Stimulated activated naive CD8-positive, alpha-beta T cell treated with anti-CD3 and anti-CD28 coated beads, Interleukin-15, amount 100 ng/mL, for 72 hours (primary cell): ENCODE measurements around the gene TSPAN11.
"Not testable (repeated sequence)": the region's sequence is repeated elsewhere in the genome, so short reads cannot be mapped to it uniquely, and the experiment has no call there.

Experiments used
- ATAC-seq: fragments of 150-1000 bp; cut with Tn5 transposase; 2 replicates; pipeline ENCODE4 v1.10.0; 2021; ENCODE audit warnings: mild to moderate bottlenecking, moderate library complexity
- DNase-seq, 2 donors: peaks; one replicate each; pipeline ENCODE4 v3.0.0; 2021 to 2022
- H3K27ac Mint-ChIP-seq, 2 donors: one replicate each; pipeline ENCODE4 v1.8.0; 2022; ENCODE audit warnings: mild to moderate bottlenecking in 2 of 2, mixed read lengths in 2 of 2, moderate library complexity in 2 of 2
- H3K27me3 Mint-ChIP-seq: one replicate; pipeline ENCODE4 v1.8.0; 2022; ENCODE audit warnings: mixed read lengths
- H3K4me1 Mint-ChIP-seq: one replicate; pipeline ENCODE4 v1.8.0; 2022; ENCODE audit warnings: mild to moderate bottlenecking, mixed read lengths
- H3K4me3 Mint-ChIP-seq, 2 donors: one replicate each; pipeline ENCODE4 v1.8.0; 2022; ENCODE audit warnings: mild to moderate bottlenecking in 2 of 2, mixed read lengths in 2 of 2, moderate library complexity in 1 of 2
- H3K9me3 Mint-ChIP-seq, 2 donors: one replicate each; pipeline ENCODE4 v1.8.0; 2022; ENCODE audit warnings: mixed read lengths in 2 of 2

TSPAN11 gene

DNA sequence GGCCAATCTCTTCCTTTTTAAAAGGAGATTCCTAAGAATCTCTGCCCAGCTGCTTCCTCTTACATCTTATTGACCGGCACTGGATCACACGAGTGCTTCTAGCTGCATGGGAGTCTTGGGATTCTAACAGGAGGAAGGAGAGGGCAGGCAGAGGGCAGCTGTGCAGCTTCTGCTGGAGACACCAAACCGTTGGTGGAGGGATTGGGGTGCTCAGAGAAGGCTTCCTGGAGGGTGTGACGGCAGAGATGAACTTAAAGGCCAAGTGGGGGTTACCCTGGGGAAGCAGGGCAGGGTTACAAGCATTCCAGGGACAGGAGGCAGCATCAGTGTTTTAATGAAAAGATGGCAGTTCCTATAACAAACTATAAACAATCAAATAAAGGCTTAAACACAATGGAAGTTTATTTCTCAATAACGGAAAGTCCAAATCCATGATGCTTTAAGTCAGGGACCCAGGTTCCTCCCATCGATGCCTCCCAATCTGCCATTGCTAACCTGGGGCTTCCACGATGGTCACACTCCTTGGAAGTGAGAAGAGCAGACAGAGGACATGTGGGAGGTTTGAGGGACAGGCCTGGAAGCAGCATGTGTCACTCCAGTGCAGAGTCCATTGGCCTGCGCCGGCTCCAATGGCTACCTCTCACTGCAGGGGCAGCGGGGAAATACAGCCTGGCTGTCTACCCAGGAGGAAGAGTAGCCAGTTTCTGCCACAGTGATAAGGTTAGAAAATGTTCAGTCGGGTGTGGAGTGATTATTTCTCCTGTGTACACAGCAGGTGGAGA is 94.0 kb downstream of the TSPAN11 start:
- no peak for ATAC-seq
- peaks cover 7% of the 10 kb centered on the region for H3K27me3 Mint-ChIP-seq
- no peak overlapping the region for H3K4me3 Mint-ChIP-seq
- no peaks in the 10 kb centered on the region for H3K4me1 Mint-ChIP-seq
- no peak overlapping the region for H3K27ac Mint-ChIP-seq
- no peak for DNase-seq
- H3K9me3 Mint-ChIP-seq = no peaks in the 10 kb centered on the region

DNA sequence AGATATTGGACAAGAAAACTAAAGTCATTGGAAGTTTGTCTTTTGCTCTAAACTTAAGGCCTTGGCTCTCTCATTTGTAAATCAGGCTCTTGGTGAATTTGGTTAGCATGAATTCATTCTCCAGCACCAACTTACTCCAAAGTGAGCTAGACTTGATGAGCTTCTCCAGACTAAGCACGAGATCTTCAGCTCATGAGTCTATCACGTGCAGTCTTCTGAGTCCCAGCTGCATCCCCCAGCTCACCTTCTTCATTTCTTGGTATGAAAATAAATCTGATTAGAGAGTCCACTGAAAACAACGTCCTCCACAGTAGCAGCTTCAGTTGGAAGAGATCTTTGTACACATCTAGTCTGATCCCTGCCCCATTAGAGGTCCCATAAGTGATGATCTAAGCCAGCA is 94.6 kb downstream of the TSPAN11 start:
- Mint-ChIP-seq H3K4me3 (no peak overlapping the region), H3K27me3 (peaks cover 7% of the 10 kb centered on the region), H3K4me1 (no peaks in the 10 kb centered on the region), H3K27ac (no peak overlapping the region), H3K9me3 (no peaks in the 10 kb centered on the region)
- DNase-seq (no peak), ATAC-seq (no peak)

DNA sequence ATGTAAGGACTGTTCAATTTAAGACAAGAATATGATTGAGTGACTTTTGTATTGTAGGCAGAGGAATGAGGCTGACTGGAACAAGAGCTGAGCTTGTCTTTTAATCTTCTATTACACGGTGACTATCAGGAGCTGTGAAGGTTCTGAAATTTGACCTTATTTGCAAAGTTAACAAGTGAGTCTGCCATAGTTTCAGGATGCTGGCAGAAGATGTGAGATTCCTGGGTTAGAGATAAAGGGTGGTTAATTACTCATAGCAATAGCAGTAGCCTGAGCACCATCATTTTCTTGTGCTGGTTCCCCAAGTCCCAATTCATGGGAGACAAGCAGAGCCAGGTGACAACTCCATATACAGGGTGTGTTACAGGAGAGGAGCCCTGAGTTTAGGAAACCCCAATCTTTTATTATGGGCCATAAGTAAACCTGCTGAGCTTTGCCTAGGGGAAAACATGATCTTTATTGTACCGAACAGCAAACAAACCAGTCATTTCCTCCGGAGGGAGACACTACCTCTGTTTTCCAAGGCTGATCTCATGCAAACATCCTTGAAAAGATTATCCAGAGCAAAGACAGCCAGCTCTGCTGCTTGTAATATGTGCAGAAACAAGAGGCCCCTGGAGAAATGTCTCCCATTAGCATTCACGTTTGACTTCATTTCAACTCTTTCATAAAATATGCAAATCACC is 95.4 kb downstream of the TSPAN11 start:
- no peaks in the 10 kb centered on the region for H3K9me3 Mint-ChIP-seq
- no peaks in the 10 kb centered on the region for H3K4me1 Mint-ChIP-seq
- no peak overlapping the region for H3K27ac Mint-ChIP-seq
- no peak overlapping the region for H3K4me3 Mint-ChIP-seq
- no peak for DNase-seq
- no peak for ATAC-seq
- peaks cover 7% of the 10 kb centered on the region for H3K27me3 Mint-ChIP-seq

DNA sequence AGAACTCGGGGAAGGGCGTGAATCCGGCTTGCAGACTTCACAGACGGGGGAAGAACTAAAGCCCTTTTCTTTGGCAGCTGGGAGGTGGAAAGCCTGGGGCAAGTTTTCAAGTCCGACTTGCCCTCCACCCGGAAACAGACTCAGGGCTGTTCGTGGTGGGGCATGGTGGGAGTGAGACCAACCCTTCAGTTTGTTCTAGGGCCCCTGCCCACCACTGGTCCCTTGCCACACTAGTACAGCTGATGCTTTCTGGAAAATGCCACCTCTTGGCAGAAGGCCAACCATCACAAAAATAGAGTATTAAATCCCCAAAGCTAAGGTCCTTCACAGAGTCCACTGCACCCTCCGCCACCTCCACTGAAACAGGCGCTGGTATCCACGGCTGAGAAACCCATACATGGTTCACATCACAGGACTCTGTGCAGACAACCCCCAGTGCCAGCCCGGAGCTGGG is 96.8 kb downstream of the TSPAN11 start:
- Mint-ChIP-seq H3K27ac (no peak overlapping the region), H3K9me3 (no peaks in the 10 kb centered on the region), H3K27me3 (peaks cover 7% of the 10 kb centered on the region), H3K4me3 (no peak overlapping the region), H3K4me1 (no peaks in the 10 kb centered on the region)
- no peak for ATAC-seq
- DNase-seq = no peak

DNA sequence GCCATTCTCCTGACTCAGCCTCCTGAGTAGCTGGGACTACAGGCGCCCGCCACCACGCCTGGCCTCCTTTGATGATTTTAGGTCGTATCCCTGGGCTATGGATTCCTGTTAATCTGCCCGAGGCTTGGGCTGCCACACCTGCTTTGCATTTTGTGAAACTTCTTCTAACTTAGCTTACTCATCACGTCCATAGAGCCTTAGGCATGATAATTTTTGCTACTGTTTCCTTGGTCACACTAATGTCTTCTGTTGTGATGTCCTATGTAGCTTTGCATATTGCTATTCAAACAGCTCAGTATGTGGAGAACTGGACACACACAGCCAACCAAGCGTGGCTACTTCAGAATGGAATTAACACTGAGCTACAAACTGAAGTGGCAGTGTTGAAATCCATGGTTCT is 99.7 kb downstream of the TSPAN11 start:
- ATAC-seq (no peak), DNase-seq (no peak)
- H3K4me3 Mint-ChIP-seq = no peak overlapping the region
- no peaks in the 10 kb centered on the region for H3K27me3 Mint-ChIP-seq
- H3K9me3 Mint-ChIP-seq = no peaks in the 10 kb centered on the region
- H3K27ac Mint-ChIP-seq = no peak overlapping the region
- H3K4me1 Mint-ChIP-seq = no peaks in the 10 kb centered on the region

DNA sequence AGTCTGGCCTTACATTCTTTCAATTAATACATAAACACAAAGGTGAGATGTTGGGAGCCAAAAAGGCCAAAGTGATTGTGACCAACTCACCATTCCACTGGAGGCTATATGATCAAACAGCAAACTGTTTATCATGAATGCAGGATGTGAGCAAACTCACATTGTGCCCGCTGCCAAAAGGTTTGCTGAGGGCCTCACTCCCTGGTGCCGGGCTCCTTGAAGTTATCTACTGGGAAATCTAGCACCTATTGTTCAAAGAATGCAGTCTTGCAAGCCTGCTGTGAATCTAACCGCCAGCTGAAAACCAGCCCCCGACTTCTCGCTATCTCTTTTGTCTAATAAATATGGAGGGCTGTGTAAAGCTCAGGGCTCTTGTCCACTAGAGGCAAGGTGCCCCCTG is 100.5 kb downstream of the TSPAN11 start:
- not testable (repeated sequence) for H3K4me1 Mint-ChIP-seq, DNase-seq, H3K27ac Mint-ChIP-seq, H3K9me3 Mint-ChIP-seq, H3K27me3 Mint-ChIP-seq, ATAC-seq, H3K4me3 Mint-ChIP-seq

DNA sequence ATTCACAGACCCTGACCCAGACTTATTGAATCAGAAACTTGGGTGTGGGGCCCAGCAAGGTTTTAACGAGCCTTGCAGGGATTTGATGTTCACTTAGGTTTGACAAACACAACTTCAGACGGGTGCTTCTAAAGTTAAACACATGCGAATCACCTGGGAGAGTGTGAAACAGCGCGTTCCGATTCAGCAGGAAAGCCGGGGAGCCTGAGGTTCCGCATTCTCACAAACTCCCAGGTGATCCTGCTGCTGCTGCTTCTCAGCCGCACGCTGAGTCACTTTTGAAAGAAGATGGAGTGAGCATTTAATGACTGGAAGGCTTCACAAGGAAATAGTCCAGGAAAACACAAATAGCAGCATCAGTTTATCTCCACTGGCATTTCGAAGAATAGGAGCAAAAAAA is 102.9 kb downstream of the TSPAN11 start:
- no peaks in the 10 kb centered on the region for H3K9me3 Mint-ChIP-seq
- ATAC-seq (no peak), DNase-seq (no peak)
- peaks cover 10% of the 10 kb centered on the region for H3K27me3 Mint-ChIP-seq
- H3K4me1 Mint-ChIP-seq = no peaks in the 10 kb centered on the region
- H3K4me3 Mint-ChIP-seq = no peak overlapping the region
- no peak overlapping the region for H3K27ac Mint-ChIP-seq

DNA sequence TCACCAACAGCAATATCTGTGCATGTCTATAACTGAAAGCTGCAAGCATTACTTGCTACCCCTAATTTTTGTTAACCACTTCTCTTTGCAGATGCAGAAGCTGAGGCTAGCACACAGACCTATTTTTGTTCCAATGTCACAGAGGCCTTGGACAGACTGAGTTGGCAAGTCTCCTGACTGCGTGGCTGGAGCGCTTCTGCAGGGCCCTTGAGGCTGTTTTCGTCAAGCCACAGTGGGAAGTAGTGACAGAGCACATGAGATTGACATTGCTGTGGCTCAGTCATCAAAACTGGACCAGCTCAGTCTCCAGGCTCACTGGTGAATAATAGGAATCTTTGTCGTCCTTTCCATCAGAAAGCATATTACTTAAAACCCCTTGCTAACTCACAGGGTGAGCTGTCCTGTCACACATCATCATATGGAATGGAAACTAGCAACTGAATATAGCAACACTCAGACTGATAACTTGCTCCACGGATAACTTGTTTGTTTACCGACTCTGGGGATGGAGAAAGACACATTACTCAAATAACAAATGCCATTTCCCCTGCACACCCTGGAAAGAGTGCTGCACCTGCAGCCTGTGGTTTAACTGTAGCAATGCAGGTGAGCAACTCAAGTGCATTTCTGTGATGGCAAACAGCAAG is 103.5 kb downstream of the TSPAN11 start:
- H3K27ac Mint-ChIP-seq = no peak overlapping the region
- H3K4me1 Mint-ChIP-seq = no peaks in the 10 kb centered on the region
- H3K9me3 Mint-ChIP-seq = no peaks in the 10 kb centered on the region
- H3K4me3 Mint-ChIP-seq = no peak overlapping the region
- DNase-seq (no peak), ATAC-seq (no peak)
- peaks cover 10% of the 10 kb centered on the region for H3K27me3 Mint-ChIP-seq

DNA sequence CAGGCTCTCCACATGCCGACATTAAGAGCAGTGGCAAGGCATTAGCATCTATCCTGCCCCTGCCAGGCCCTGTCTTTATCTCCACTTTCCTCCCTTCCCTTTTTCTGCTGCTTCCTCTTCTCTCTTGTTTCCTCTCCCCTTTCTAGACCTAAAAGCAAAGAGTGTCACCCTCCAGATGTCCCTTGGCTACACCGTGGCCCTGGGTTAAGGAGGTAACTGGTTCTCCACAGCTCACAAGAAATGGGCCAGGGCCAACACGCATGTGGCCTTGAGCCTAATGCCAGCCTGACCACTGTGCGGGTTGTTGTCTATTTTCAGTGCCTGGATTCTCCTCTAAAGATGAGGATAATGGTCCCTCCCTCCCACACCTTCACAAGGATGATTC is 105.4 kb downstream of the TSPAN11 start:
- ATAC-seq (no peak), DNase-seq (no peak)
- Mint-ChIP-seq H3K9me3 (no peaks in the 10 kb centered on the region), H3K4me3 (no peak overlapping the region), H3K4me1 (no peaks in the 10 kb centered on the region), H3K27me3 (peaks cover 26% of the 10 kb centered on the region), H3K27ac (no peak overlapping the region)

DNA sequence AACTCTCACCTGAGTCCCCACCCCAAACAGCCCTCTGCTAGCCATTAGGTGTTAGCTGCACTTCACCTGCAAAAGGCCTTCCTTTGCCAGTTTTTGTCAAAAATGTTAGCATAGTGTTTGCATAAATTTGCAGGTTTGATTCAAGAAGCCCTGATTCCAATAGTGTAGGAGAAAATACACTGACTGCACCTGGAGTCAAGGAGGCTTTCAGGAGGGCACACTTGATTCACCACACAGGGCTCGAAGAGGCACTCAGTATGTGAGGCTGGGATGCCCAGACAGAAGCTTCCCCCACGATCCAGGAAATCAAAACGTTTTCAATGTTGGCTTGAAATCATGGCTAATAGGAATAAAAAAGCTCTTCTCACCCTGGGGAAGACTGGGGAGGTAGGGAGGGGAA is 106.6 kb downstream of the TSPAN11 start:
- H3K4me1 Mint-ChIP-seq = no peaks in the 10 kb centered on the region
- DNase-seq (no peak), ATAC-seq (no peak)
- peaks cover 35% of the 10 kb centered on the region for H3K27me3 Mint-ChIP-seq
- H3K9me3 Mint-ChIP-seq = no peaks in the 10 kb centered on the region
- no peak overlapping the region for H3K27ac Mint-ChIP-seq
- H3K4me3 Mint-ChIP-seq = no peak overlapping the region

DNA sequence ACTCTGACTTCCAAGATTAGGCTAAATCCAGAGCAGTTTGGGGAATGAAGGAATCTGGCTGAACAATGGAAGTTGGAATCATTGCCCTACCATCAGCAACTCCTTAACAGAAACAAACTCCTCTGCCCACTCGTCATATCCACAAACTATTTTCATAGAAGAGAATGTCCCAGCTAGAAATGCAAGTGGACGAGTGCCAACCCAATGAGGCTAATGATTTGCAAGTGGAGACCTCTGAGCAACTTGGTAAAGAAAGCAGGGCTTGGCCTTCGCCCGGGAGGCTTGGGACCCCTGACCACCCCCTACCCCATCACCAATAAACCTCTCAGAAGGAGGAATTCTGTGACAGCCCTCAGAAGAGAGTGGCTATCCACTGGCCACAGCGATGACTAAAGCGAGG is 107.1 kb downstream of the TSPAN11 start:
- DNase-seq = no peak
- Mint-ChIP-seq H3K27ac (no peak overlapping the region), H3K4me1 (no peaks in the 10 kb centered on the region), H3K4me3 (no peak overlapping the region), H3K27me3 (peaks cover 40% of the 10 kb centered on the region), H3K9me3 (no peaks in the 10 kb centered on the region)
- no peak for ATAC-seq

DNA sequence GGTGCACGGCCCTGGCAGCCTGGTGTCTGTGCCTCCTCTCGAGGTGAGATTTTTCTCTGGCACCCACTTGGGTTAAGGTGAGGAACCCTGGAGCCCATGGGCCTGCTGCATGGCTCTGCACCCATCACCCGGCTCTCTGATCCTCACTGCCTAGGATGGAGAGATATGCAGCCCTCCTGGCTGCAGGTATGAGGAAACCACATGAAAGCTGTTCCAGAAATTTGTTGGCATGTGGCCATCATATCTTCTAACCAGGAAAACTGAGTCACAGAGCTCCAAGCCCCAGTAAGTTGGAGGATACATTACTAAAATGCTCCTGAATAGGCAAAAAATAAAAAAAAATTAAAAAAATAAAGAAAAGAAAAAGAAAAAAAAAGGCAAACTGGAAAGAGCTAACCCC is 107.8 kb downstream of the TSPAN11 start:
- H3K4me1 Mint-ChIP-seq = no peaks in the 10 kb centered on the region
- H3K9me3 Mint-ChIP-seq = no peaks in the 10 kb centered on the region
- ATAC-seq (no peak), DNase-seq (no peak)
- peaks cover 47% of the 10 kb centered on the region for H3K27me3 Mint-ChIP-seq
- H3K27ac Mint-ChIP-seq = peak overlapping the region in 1 of 2 donors; percentile 23
- H3K4me3 Mint-ChIP-seq = no peak overlapping the region

DNA sequence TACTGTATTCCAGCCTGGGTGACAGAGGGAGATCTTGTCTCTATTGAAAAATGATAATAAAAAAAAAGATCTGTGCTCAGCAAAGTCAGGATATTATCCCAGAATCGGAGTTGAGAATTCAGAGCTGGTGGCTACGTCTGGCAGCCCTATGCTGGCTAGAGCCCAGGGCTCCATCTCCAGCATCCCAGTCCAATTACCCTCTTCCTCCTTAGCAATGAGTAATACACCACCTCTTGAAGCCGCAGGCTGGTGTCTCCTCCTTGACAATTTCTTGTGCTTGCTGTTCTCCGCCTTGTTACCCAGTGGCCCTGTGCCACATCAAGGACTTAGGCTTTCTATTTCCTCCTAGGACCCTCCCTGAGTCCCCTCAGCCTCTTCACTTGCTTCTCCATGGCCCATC is 108.7 kb downstream of the TSPAN11 start:
- peaks cover 47% of the 10 kb centered on the region for H3K27me3 Mint-ChIP-seq
- no peak overlapping the region for H3K4me3 Mint-ChIP-seq
- H3K27ac Mint-ChIP-seq = no peak overlapping the region
- no peaks in the 10 kb centered on the region for H3K9me3 Mint-ChIP-seq
- ATAC-seq = no peak
- H3K4me1 Mint-ChIP-seq = no peaks in the 10 kb centered on the region
- DNase-seq = no peak

DNA sequence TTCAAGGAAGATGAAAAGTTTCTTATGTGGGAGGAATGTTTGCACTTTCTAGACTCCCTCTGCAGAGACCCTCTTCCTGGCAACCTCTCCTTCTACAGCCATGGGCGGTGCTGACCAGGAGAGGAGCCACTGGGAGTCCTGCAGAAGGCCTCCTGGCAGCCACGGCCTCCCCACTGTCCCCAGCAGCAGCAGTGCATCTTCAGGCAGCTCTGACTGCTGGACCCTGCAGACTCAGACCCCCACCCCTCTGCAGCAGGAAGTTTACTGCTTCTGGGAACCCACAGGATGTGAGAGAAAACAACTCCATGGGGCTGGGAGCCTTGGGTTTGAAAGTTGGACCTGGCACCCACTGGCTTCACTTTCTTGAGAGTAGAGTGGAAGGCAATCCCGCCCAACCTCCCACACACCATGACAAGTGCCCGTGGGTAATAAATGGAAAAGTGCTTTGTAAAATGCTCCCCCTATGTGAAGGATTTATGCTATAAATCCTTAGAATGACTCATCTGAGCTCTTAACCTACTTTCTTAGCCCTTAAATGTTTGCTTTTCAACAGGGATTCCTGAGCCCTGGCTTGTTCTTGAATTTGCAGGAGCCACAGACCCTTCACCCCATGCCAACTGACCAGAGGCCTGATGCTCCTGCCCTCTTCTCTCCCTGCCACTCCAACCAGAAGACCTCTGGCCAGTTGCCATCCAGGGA is 109.6 kb downstream of the TSPAN11 start:
- no peak overlapping the region for H3K4me3 Mint-ChIP-seq
- ATAC-seq (no peak), DNase-seq (no peak)
- H3K9me3 Mint-ChIP-seq = no peaks in the 10 kb centered on the region
- no peak overlapping the region for H3K27ac Mint-ChIP-seq
- H3K4me1 Mint-ChIP-seq = no peaks in the 10 kb centered on the region
- H3K27me3 Mint-ChIP-seq = peaks cover 47% of the 10 kb centered on the region

DNA sequence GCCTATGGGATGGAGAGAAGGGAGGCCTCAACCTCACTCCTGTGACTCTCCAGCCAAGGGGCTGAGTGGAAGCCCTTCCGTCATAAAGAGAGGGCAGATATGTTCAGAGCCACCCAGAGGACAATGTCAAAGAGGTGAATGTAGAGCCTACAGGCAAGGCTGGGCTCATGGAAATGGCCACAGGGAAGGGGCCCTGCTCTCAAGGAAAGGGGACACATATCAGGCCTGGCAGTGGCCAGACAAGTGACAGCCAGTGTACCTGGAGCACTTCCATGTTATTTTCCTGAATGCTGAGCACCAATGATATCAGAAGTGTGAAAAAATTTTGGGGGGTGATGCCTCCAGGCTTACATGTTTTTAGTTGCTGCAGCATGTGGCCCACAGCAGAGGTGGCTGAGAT is 110.5 kb downstream of the TSPAN11 start:
- H3K27ac Mint-ChIP-seq = no peak overlapping the region
- H3K4me1 Mint-ChIP-seq = no peaks in the 10 kb centered on the region
- peaks cover 47% of the 10 kb centered on the region for H3K27me3 Mint-ChIP-seq
- H3K9me3 Mint-ChIP-seq = no peaks in the 10 kb centered on the region
- DNase-seq = no peak
- H3K4me3 Mint-ChIP-seq = no peak overlapping the region
- ATAC-seq = no peak

DNA sequence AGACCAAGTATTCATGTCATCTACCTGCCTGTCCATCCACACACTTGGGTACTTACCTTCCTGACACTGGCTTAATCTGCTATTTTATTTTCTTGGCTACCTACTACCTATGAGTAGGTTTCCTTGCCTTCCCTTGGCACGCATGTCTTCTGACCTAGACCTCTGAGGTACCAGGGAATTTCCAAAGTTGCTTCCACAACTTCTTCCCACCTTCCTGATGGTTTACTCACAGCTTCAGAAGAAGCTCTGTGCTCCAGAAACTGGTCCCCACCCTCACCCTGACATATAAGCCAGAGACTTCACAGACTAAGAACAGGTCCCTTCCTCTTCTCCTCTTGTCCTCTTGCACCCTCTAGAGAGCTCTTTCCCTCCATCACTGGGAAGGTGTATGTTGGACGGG is 111.4 kb downstream of the TSPAN11 start:
- H3K27ac Mint-ChIP-seq = no peak overlapping the region
- peaks cover 46% of the 10 kb centered on the region for H3K27me3 Mint-ChIP-seq
- no peaks in the 10 kb centered on the region for H3K9me3 Mint-ChIP-seq
- ATAC-seq (no peak), DNase-seq (no peak)
- H3K4me1 Mint-ChIP-seq = no peaks in the 10 kb centered on the region
- no peak overlapping the region for H3K4me3 Mint-ChIP-seq
